IMR-90 (cell line): ENCODE measurements around the gene EMD. TPM values are rescaled to one million over a fixed set of nuclear protein-coding genes. Genes with fewer than 3 reads are reported as not detected.

Source experiments
- ATAC-seq: fragments of 200-7000 bp; cut with Tn5 transposase; 2 replicates; pipeline ENCODE4 v1.9.1; 2020; ENCODE audit warnings: low read depth, mild to moderate bottlenecking, moderate library complexity
- BruUV-seq: library from RNA; stranded (reverse); fragments of 400-500 nt; replicated peaks from 2 replicates; lab custom pipeline; 2021; lab: Mats Ljungman, UMichigan
- CTCF ChIA-PET: fragments of 300-600 bp; formaldehyde crosslinking; extraction: SDS; loops from one replicate; lab custom pipeline; 2021; ENCODE audit warnings: antibody characterized with exemption; lab: Yijun Ruan, JAX
- POLR2A ChIA-PET: fragments of 300-600 bp; sonication (Branson Sonifier 250); formaldehyde crosslinking; loops from one replicate; lab custom pipeline; 2022; ENCODE audit warnings: antibody characterized with exemption; ENCODE audit not compliant: unreplicated experiment; lab: Charles Lee
- DNase-seq: peaks from one replicate; pipeline ENCODE4 v3.0.0; 2013
- H2AFZ ChIP-seq: replicated peaks from 2 replicates; pipeline ENCODE3; 2013; ENCODE audit warnings: low read length, mild to moderate bottlenecking; ENCODE audit not compliant: poor library complexity
- H2AK5ac ChIP-seq: 2 replicates; pipeline ENCODE4 v1.6.1; 2013; ENCODE audit warnings: low read depth, low read length, inconsistent platforms
- H2AK9ac ChIP-seq: replicated peaks from 2 replicates; pipeline ENCODE3; 2013; ENCODE audit warnings: mild to moderate bottlenecking, low read depth, low read length, moderate library complexity; ENCODE audit not compliant: poor library complexity
- H2BK120ac ChIP-seq: 2 replicates; pipeline ENCODE4 v1.6.1; 2013; ENCODE audit warnings: low read depth, low read length, inconsistent platforms
- H2BK15ac ChIP-seq: 3 replicates; pipeline ENCODE4 v1.6.1; 2013; ENCODE audit warnings: low read depth, low read length, inconsistent platforms
- H2BK20ac ChIP-seq: 2 replicates; pipeline ENCODE4 v1.6.1; 2013; ENCODE audit warnings: low read depth, mild to moderate bottlenecking, inconsistent platforms, low read length, moderate library complexity
- H2BK5ac ChIP-seq: 2 replicates; pipeline ENCODE4 v1.6.1; 2013; ENCODE audit warnings: mild to moderate bottlenecking, low read depth, low read length, inconsistent platforms; ENCODE audit not compliant: poor library complexity, severe bottlenecking
- H3K14ac ChIP-seq: replicated peaks from 2 replicates; pipeline ENCODE4 v1.6.1; 2013; ENCODE audit warnings: low read depth, low read length, inconsistent platforms
- H3K18ac ChIP-seq: 2 replicates; pipeline ENCODE4 v1.6.1; 2013; ENCODE audit warnings: low read depth, low read length, control low read depth
- H3K23ac ChIP-seq: 2 replicates; pipeline ENCODE4 v1.6.1; 2013; ENCODE audit warnings: low read depth, low read length, inconsistent platforms
- H3K27ac ChIP-seq: 2 replicates; pipeline ENCODE4 v1.5.1; 2013; ENCODE audit warnings: mild to moderate bottlenecking, control low read depth, low read length; ENCODE audit not compliant: insufficient read depth
- H3K27me3 ChIP-seq: 2 replicates; pipeline ENCODE4 v1.6.1; 2013; ENCODE audit warnings: low read length; ENCODE audit not compliant: control insufficient read depth, insufficient read depth
- H3K36me3 ChIP-seq: 2 replicates; pipeline ENCODE4 v1.6.1; 2013; ENCODE audit warnings: low read length, mixed read lengths; ENCODE audit not compliant: control insufficient read depth, insufficient read depth
- H3K4ac ChIP-seq: 2 replicates; pipeline ENCODE4 v1.6.1; 2013; ENCODE audit warnings: low read depth, low read length, inconsistent platforms
- H3K4me1 ChIP-seq: 2 replicates; pipeline ENCODE4 v1.6.1; 2013; ENCODE audit warnings: low read length, mixed read lengths; ENCODE audit not compliant: control insufficient read depth, insufficient read depth
- H3K4me2 ChIP-seq: 2 replicates; pipeline ENCODE4 v1.6.1; 2013; ENCODE audit warnings: low read depth, mild to moderate bottlenecking, control low read depth, low read length, moderate library complexity
- H3K4me3 ChIP-seq: 2 replicates; pipeline ENCODE4 v1.5.1; 2013; ENCODE audit warnings: low read depth, mild to moderate bottlenecking, control low read depth, low read length, moderate library complexity; ENCODE audit not compliant: insufficient read depth
- H3K56ac ChIP-seq: 2 replicates; pipeline ENCODE4 v1.6.1; 2013; ENCODE audit warnings: low read length, inconsistent platforms; ENCODE audit not compliant: insufficient read depth; ENCODE audit errors: extremely low read depth
- H3K79me1 ChIP-seq, 2 experiments: 2 replicates each; pipeline ENCODE4 v1.6.1; 2013; ENCODE audit warnings: low read length in 2 of 2, inconsistent platforms in 1 of 2, low read depth in 1 of 2
- H3K9ac ChIP-seq: 2 replicates; pipeline ENCODE4 v1.6.1; 2013; ENCODE audit warnings: low read depth, low read length, control low read depth
- H3K9me1 ChIP-seq: 2 replicates; pipeline ENCODE4 v1.6.1; 2013; ENCODE audit warnings: low read length, inconsistent platforms; ENCODE audit not compliant: insufficient read depth
- H3K9me3 ChIP-seq: 2 replicates; pipeline ENCODE4 v1.6.1; 2013; ENCODE audit warnings: low read length; ENCODE audit not compliant: control insufficient read depth, insufficient read depth
- H4K20me1 ChIP-seq: 2 replicates; pipeline ENCODE4 v1.6.1; 2013; ENCODE audit warnings: low read length, inconsistent platforms; ENCODE audit not compliant: insufficient read depth
- H4K5ac ChIP-seq: 2 replicates; pipeline ENCODE4 v1.6.1; 2013; ENCODE audit warnings: mild to moderate bottlenecking, low read depth, low read length, control low read depth
- H4K8ac ChIP-seq, 2 experiments: 2 replicates each; pipeline ENCODE4 v1.6.1; 2013; ENCODE audit warnings: low read depth in 2 of 2, low read length in 2 of 2, control low read depth in 1 of 2, inconsistent platforms in 1 of 2
- H4K91ac ChIP-seq: 2 replicates; pipeline ENCODE4 v1.6.1; 2013; ENCODE audit warnings: low read depth, low read length, inconsistent platforms; ENCODE audit not compliant: insufficient read depth
- BHLHE40 ChIP-seq: fragments of 150-350 bp; IDR thresholded peaks from 2 replicates; pipeline ENCODE4 v1.6.1; 2016; ENCODE audit warnings: mild to moderate bottlenecking, low read depth, low read length
- WGBS, 2 experiments: methylation state at CpG; one replicate each; pipeline versions ENCODE4 v1.1.5 to v1.1.7; 2013; ENCODE audit warnings: missing lambda C conversion rate in 2 of 2; ENCODE audit not compliant: insufficient read length in 1 of 2; ENCODE audit errors: extremely low coverage in 2 of 2; 5-methylcytosine and 5-hydroxymethylcytosine counted together
- dilution Hi-C: fragments of 300-500 bp; cut with HindIII; formaldehyde crosslinking; loops from one replicate; pipeline ENCODE4 v1.14.3; 2018; ENCODE audit warnings: low sequenced_read_pairs; ENCODE audit not compliant: unreplicated experiment
- in situ Hi-C: fragments of 300-500 bp; cut with MboI; formaldehyde crosslinking; loops from 3 replicates; pipeline ENCODE4 v1.14.3; 2019; ENCODE audit warnings: low sequenced_read_pairs, inconsistent platforms, mixed read lengths
- intact Hi-C: fragments of 100-400 bp; cut with micrococcal nuclease; formaldehyde crosslinking; loops from 2 replicates; pipeline ENCODE4 v1.10.0; 2022
- polyA plus RNA-seq, 3 experiments: library from polyadenylated mRNA; depleted of rRNA; stranded (reverse); fragments of >200 nt; gene quantifications; 2 replicates each; pipeline ENCODE4 v1.2.3, GENCODE V29; 2012; ENCODE audit warnings: low replicate concordance in 1 of 3
- total RNA-seq: library from RNA; depleted of rRNA; stranded (reverse); fragments of >200 nt; gene quantifications from 2 replicates; pipeline ENCODE4 v1.2.3, GENCODE V29; 2012

EMD gene
- total and polyA plus RNA-seq, 2 of the 4 experiments (the other 2 are of a cell fraction), result 9.9 to 80.6 TPM

- no peak overlapping the region for H3K4me3 ChIP-seq
- dilution Hi-C loops, result no loop called here
- H4K5ac ChIP-seq, result no peak overlapping the region
- H3K9me3 ChIP-seq, result no peaks in the 10 kb centered on the region; the same call in 1 of the 2 replicates
- ChIA-PET CTCF (no interaction called here), POLR2A (no interaction called here)
- peaks cover 83% of the 10 kb centered on the region for H3K36me3 ChIP-seq
- no peak overlapping the region for H3K23ac ChIP-seq
- H3K4me1 ChIP-seq, result no peaks in the 10 kb centered on the region
- no peak overlapping the region for H2BK20ac ChIP-seq
- H3K79me1 ChIP-seq, result peaks cover 3 to 34% of the 10 kb centered on the region in 2 experiments; a peak in 3 of 4 replicates
- no peak overlapping the region for H2BK15ac ChIP-seq
- H3K4me2 ChIP-seq, result no peak overlapping the region
- peaks cover 93% of the 10 kb centered on the region for H4K20me1 ChIP-seq
- no peaks in the 10 kb centered on the region for H3K9me1 ChIP-seq
- no peak overlapping the region for H3K27ac ChIP-seq
- H3K27me3 ChIP-seq, result no peaks in the 10 kb centered on the region
- BruUV-seq, result no TSS peak
- H2AK5ac ChIP-seq, result no peak overlapping the region
- DNase-seq, result no peak
- H2AK9ac ChIP-seq, result no peak overlapping the region
- no peak overlapping the region for H3K9ac ChIP-seq
- H3K4ac ChIP-seq, result no peak overlapping the region
- in situ Hi-C loops, result no loop called here
- no peak overlapping the region for H4K8ac ChIP-seq
- H4K91ac ChIP-seq, result no peak overlapping the region
- 88% methylated on average over 16 of the region's 30 CpGs; no CpG with 5 or more reads in 1 of the 2 experiments for WGBS, 2 experiments
- no peak for TF ChIP-seq BHLHE40
- no peak overlapping the region for H3K56ac ChIP-seq
- H3K14ac ChIP-seq, result no peak overlapping the region
- H2BK120ac ChIP-seq, result no peak overlapping the region
- H3K18ac ChIP-seq, result no peak overlapping the region
- H2AFZ ChIP-seq, result no peak overlapping the region
- H2BK5ac ChIP-seq, result no peak overlapping the region
- intact Hi-C loops, result no loop called here
- no peak for ATAC-seq
Measured at GRCh38 chrX:154351183-154352011, 27.7 kb upstream of the EMD start.
